ENCODE results near the gene FRRS1.

FRRS1 gene

GRCh38 chr1:99675292-99675691 is 91.1 kb downstream of the FRRS1 start:
- no peak for DNase-seq

GRCh38 chr1:99674115-99675064 is 92.0 kb downstream of the FRRS1 start:
- no peak for DNase-seq

- DNase-seq = no peak
Observed at GRCh38 chr1:99673315-99673714, 93.1 kb downstream of the FRRS1 start.

- DNase-seq = no peak
Observed at GRCh38 chr1:99672530-99673213, 93.8 kb downstream of the FRRS1 start.

- DNase-seq = no peak
Observed at GRCh38 chr1:99672038-99672437, 94.4 kb downstream of the FRRS1 start.

GRCh38 chr1:99670583-99670982 is 95.9 kb downstream of the FRRS1 start:
- DNase-seq = no peak

- DNase-seq = no peak
Observed at GRCh38 chr1:99669821-99670220, 96.6 kb downstream of the FRRS1 start.

GRCh38 chr1:99669376-99669775 is 97.1 kb downstream of the FRRS1 start:
- no peak for DNase-seq

- no peak for DNase-seq
Observed at GRCh38 chr1:99665212-99665611, 101.2 kb downstream of the FRRS1 start.

- no peak for DNase-seq
Observed at GRCh38 chr1:99663501-99663900, 102.9 kb downstream of the FRRS1 start.

GRCh38 chr1:99662539-99663080 is 103.8 kb downstream of the FRRS1 start:
- DNase-seq = no peak

GRCh38 chr1:99661780-99662179 is 104.7 kb downstream of the FRRS1 start:
- DNase-seq = no peak

- DNase-seq = no peak
Observed at GRCh38 chr1:99660496-99660895, 105.9 kb downstream of the FRRS1 start.

- DNase-seq = no peak
Observed at GRCh38 chr1:99659755-99660210, 106.7 kb downstream of the FRRS1 start.

All from central memory CD4-positive, alpha-beta T cell (primary cell).